ENCODE measurements around the gene SLC51A. TPM values are rescaled to one million over a fixed set of nuclear protein-coding genes. Genes with fewer than 3 reads are reported as not detected.

SLC51A gene
- total RNA-seq, 2 experiments from 2014 or later, result not detected

DNA sequence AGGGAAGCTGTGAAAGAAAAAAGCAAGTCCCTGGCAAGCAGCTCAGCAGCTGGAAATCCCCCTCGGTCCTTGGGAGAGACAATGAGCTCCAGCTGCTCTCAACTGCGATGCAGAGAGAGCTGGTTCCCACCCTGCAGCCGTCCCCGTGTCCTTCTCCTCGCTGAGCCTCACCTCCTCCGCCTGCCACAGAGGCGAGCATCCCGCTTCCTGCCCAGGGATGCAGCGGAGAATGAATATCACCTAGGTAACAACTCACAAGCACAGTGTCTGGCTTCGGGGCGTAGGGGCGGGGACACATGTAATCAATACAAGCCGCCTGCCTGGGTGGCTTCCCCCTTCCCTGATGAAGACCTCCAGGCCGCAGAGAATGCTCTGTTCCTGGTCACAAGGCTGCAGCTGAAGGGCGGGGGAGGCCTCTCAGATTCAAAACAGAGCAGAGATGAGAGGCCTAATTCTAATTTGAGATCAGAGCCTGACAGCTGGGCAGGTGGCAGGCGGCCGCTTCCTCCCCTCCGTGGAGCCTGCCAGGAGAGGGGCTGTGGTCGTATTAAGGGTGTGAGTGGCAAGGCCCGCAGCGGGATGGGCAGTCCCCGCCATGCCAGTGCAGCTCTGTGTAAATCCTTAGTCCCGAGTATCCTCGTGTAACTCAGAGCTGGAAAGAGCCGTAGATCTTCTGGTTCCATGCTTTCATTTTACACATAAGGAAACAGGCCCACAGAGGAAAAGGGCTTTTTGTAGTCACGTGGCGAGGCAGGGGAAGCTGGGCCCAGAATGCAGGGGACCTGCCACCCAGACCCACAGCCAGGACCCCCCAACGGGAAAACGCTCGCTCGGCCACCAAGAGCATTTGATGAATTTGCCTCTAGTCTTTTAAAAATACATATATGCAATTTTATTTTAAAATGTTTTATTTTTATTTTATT is 29.4 kb upstream of the SLC51A start:
- POLR2A ChIA-PET, result interaction anchor here (0.6 to 2.2 kb wide), 11 partner anchors 8 to 230 kb away, joined by 3 to 11 read pairs (median 4); no protein-coding TSS in a partner anchor
- DNase-seq (ENCODE audit: low spot score), result peak; percentile 68

DNA sequence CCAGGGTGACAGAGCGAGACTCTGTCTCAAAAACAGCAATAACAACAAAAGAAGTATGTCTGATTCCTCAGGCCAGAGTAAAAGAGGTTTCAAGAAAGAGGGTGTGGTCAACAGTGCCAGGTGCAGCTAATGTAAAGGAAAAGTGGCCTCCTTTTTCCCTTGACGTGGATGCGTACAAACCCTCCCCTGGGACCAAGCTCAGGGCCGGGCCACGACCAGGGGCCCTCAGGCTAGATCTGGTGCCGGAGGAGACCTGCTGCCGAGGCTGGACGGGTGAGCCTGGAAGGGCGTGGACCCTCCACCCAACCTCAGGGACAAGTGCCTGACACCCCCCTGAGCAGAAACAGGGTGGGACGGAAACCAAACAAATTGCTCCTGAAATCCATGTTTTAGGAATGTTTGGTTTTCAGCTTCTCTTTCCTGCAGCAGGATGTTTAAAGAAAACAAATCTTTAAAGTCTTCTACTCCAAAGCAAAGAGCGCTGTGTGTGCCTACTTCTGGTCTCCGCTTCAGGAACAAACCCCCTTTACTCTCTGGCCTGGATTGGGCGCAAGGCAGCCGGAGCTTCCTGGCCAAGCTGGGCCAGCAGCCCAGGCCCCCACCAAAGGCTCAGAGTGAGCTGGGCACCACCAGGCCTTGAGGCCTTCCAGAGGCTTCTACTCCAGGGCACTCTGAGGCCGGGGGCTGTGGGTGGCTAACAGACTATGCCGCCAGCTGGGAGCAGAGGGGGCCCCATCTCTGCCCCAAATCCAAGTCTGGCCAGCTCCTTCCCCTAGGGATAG is 26.6 kb upstream of the SLC51A start:
- intact Hi-C loops (cut with micrococcal nuclease; ENCODE audit: unreplicated experiment), result no loop called here
- H3K9me3 ChIP-seq (ENCODE audit: low read length), result no peaks in the 10 kb centered on the region
- H4K20me1 ChIP-seq (ENCODE audit: insufficient read depth, low read length), result no peaks in the 10 kb centered on the region
- no peak overlapping the region for H3K27ac ChIP-seq (ENCODE audit: low read depth, low read length, poor library complexity, severe bottlenecking)
- BruUV-seq (replicated peaks), result no TSS peak
- H3K9me2 ChIP-seq (ENCODE audit: insufficient read depth, low read length), result no peaks in the 10 kb centered on the region
- H3K79me2 ChIP-seq (ENCODE audit: insufficient read depth, low read depth, low read length), result no peaks in the 10 kb centered on the region
- TF ChIP-seq EZH2phosphoT487 (IDR thresholded peaks at IDR 0.05; ENCODE audit: borderline replicate concordance, low read depth, low read length) (no peak), CTCF (conservative IDR thresholded peaks at IDR 0.05; ENCODE audit: low read length) (no peak)
- H3K4me2 ChIP-seq (ENCODE audit: low read length), result no peak overlapping the region
- H3K36me3 ChIP-seq (ENCODE audit: insufficient read depth, low read length), result no peaks in the 10 kb centered on the region
- peaks cover 15% of the 10 kb centered on the region for H3K4me1 ChIP-seq (ENCODE audit: insufficient read depth, low read length, poor library complexity, severe bottlenecking)
- no peak for DNase-seq (ENCODE audit: low spot score)
- ChIA-PET POLR2A (interaction anchor here (0.5 kb wide), 1 partner anchor 297 kb away, joined by 3 read pairs; no protein-coding TSS in a partner anchor), CTCF (ENCODE audit: unreplicated experiment) (no interaction called here)
- no peak overlapping the region for H3K4me3 ChIP-seq (ENCODE audit: low read depth, low read length, poor library complexity, severe bottlenecking)
- no peak overlapping the region for H2AFZ ChIP-seq (ENCODE audit: low read length)

More for the DNA sequence above, 29.4 kb upstream of the SLC51A start:
- Histone ChIP-seq H3K36me3 (ENCODE audit: insufficient read depth, low read length) (no peaks in the 10 kb centered on the region), H4K20me1 (ENCODE audit: insufficient read depth, low read length) (no peaks in the 10 kb centered on the region), H3K27ac (ENCODE audit: low read depth, low read length, poor library complexity, severe bottlenecking) (peak overlapping the region; percentile 43), H2AFZ (ENCODE audit: low read length) (peak overlapping the region; percentile 74), H3K4me1 (ENCODE audit: insufficient read depth, low read length, poor library complexity, severe bottlenecking) (peaks cover 15% of the 10 kb centered on the region), H3K9me3 (ENCODE audit: low read length) (no peaks in the 10 kb centered on the region), H3K79me2 (ENCODE audit: insufficient read depth, low read depth, low read length) (no peaks in the 10 kb centered on the region), H3K4me2 (ENCODE audit: low read length) (peak overlapping the region; percentile 70), H3K4me3 (ENCODE audit: low read depth, low read length, poor library complexity, severe bottlenecking) (peak overlapping the region; percentile 50), H3K9me2 (ENCODE audit: insufficient read depth, low read length) (no peaks in the 10 kb centered on the region)
- intact Hi-C loops (cut with micrococcal nuclease; ENCODE audit: unreplicated experiment), result no loop called here
- TF ChIP-seq CTCF (conservative IDR thresholded peaks at IDR 0.05; ENCODE audit: low read length) (no peak), EZH2phosphoT487 (IDR thresholded peaks at IDR 0.05; ENCODE audit: borderline replicate concordance, low read depth, low read length) (no peak)
- no TSS peak for BruUV-seq (replicated peaks)
- CTCF ChIA-PET (ENCODE audit: unreplicated experiment), result interaction anchor here (1.0 kb wide), 2 partner anchors 10 to 113 kb away, joined by 3 to 5 read pairs; no protein-coding TSS in a partner anchor

Measured in OCI-LY7 (cell line).